BE2C (cell line): ENCODE measurements around the gene SEMA3C.

Experiments
- DNase-seq: peaks from one replicate; pipeline ENCODE4 v3.0.0-alpha.2; 2020
- H3K27me3 ChIP-seq: fragments of 250-450 bp; sonication (Bioruptor Pico); 2 replicates; pipeline ENCODE4 v1.5.1; 2020; ENCODE audit warnings: mild to moderate bottlenecking
- H3K36me3 ChIP-seq: fragments of 250-450 bp; sonication (Bioruptor Pico); 2 replicates; pipeline ENCODE4 v1.5.1; 2020; ENCODE audit warnings: mild to moderate bottlenecking
- H3K4me1 ChIP-seq: fragments of 250-450 bp; sonication (Bioruptor Pico); 2 replicates; pipeline ENCODE4 v1.5.1; 2020
- H3K4me3 ChIP-seq: 2 replicates; pipeline ENCODE4 v1.5.1; 2011; ENCODE audit warnings: low read depth, low read length
- H3K9me3 ChIP-seq: fragments of 250-450 bp; sonication (Bioruptor Pico); 2 replicates; pipeline ENCODE4 v1.5.1; 2020
- TF ChIP-seq, protein P1 (sequence below): IDR thresholded peaks from 2 replicates; pipeline ENCODE4 v1.5.1; 2012; ENCODE audit warnings: mild to moderate bottlenecking, low read depth, low read length

The SEMA3C gene

GRCh38 chr7:80729591-80730320, 189.1 kb downstream of the SEMA3C start:
- DNase-seq, result no peak
- H3K4me1 ChIP-seq, result no peaks in the 10 kb centered on the region; the same call in 1 of the 2 replicates
- TF ChIP-seq, protein P1, sequence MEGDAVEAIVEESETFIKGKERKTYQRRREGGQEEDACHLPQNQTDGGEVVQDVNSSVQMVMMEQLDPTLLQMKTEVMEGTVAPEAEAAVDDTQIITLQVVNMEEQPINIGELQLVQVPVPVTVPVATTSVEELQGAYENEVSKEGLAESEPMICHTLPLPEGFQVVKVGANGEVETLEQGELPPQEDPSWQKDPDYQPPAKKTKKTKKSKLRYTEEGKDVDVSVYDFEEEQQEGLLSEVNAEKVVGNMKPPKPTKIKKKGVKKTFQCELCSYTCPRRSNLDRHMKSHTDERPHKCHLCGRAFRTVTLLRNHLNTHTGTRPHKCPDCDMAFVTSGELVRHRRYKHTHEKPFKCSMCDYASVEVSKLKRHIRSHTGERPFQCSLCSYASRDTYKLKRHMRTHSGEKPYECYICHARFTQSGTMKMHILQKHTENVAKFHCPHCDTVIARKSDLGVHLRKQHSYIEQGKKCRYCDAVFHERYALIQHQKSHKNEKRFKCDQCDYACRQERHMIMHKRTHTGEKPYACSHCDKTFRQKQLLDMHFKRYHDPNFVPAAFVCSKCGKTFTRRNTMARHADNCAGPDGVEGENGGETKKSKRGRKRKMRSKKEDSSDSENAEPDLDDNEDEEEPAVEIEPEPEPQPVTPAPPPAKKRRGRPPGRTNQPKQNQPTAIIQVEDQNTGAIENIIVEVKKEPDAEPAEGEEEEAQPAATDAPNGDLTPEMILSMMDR, result no peak
- no peaks in the 10 kb centered on the region; the same call in 1 of the 2 replicates for H3K27me3 ChIP-seq
- H3K36me3 ChIP-seq, result no peaks in the 10 kb centered on the region
- no peaks in the 10 kb centered on the region for H3K9me3 ChIP-seq
- H3K4me3 ChIP-seq, result no peak overlapping the region

- DNase-seq, result no peak
- Histone ChIP-seq H3K4me1 (no peaks in the 10 kb centered on the region), H3K9me3 (no peaks in the 10 kb centered on the region), H3K36me3 (no peaks in the 10 kb centered on the region), H3K4me3 (no peak overlapping the region), H3K27me3 (no peaks in the 10 kb centered on the region; the same call in 1 of the 2 replicates)
- TF ChIP-seq, protein P1, result no peak
Measured at GRCh38 chr7:80726666-80727065, 192.2 kb downstream of the SEMA3C start.

- TF ChIP-seq, protein P1, result no peak
- Histone ChIP-seq H3K4me1 (no peaks in the 10 kb centered on the region), H3K36me3 (no peaks in the 10 kb centered on the region), H3K9me3 (no peaks in the 10 kb centered on the region), H3K4me3 (no peak overlapping the region), H3K27me3 (no peaks in the 10 kb centered on the region; the same call in 1 of the 2 replicates)
- no peak for DNase-seq
Measured at GRCh38 chr7:80725181-80725611, 193.7 kb downstream of the SEMA3C start.

DNA sequence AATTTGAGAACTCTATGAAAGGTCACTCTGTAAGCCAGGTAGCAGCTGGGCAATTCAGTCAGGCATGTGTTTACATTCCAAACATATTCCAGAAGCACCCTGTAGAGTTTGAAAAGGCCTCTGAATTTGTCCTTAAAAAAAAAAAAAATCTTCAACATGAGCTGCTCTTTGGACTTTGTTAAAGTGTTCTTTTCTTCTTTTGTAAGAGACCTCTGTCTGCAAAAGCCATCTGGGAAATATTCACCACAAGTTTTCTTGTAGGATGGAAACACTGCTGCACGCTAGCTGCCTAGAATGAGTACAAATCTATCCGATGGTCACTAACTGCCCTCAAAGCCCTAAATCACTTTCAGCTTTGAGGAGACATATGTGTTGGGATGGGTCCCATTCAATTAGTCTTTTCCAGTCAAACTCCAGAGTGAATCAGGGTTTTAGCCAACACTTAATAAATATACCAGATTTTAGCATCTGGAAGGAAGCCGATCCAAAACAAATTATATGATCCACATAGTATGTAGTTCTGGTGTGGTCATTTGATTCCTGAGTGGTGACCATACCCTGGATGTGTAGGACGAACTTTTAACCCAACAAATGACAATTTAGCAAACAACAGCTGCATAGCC, 194.5 kb downstream of the SEMA3C start:
- no peak overlapping the region for H3K4me3 ChIP-seq
- no peaks in the 10 kb centered on the region; the same call in 1 of the 2 replicates for H3K27me3 ChIP-seq
- no peaks in the 10 kb centered on the region for H3K36me3 ChIP-seq
- no peak for DNase-seq
- TF ChIP-seq, protein P1, result no peak
- H3K9me3 ChIP-seq, result no peaks in the 10 kb centered on the region
- H3K4me1 ChIP-seq, result no peaks in the 10 kb centered on the region

GRCh38 chr7:80722616-80723195, 196.1 kb downstream of the SEMA3C start:
- no peaks in the 10 kb centered on the region for H3K36me3 ChIP-seq
- no peaks in the 10 kb centered on the region; the same call in 1 of the 2 replicates for H3K27me3 ChIP-seq
- no peak overlapping the region for H3K4me3 ChIP-seq
- TF ChIP-seq, protein P1, result no peak
- no peak for DNase-seq
- H3K4me1 ChIP-seq, result no peaks in the 10 kb centered on the region
- no peaks in the 10 kb centered on the region for H3K9me3 ChIP-seq
